ENCODE results near the gene BLOC1S3.
"Not testable (repeated sequence)": the region's sequence is repeated elsewhere in the genome, so short reads cannot be mapped to it uniquely, and the experiment has no call there.

The BLOC1S3 gene

DNA sequence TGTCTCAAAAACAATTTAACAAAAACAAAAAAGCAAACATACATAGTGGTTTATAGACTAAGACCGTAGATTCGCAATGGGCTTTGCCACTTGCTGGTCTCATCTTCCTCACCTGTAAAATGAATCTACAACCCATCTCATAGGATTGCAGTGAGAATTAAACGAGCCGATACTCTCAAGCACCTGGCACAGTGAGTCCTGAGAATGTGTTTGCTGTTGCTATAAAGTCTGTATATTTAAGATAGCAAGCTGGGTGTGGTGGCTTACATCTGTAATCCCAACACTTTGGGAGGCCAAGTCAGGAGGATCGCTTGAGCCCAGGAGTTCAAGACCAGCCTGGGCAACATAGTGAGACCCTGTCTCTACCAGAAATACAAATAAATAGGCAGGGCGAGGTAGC, 44.1 kb downstream of the BLOC1S3 start:
- no peak for DNase-seq (ENCODE audit: low read depth in 1 of 2, low spot score in 1 of 2)

DNA sequence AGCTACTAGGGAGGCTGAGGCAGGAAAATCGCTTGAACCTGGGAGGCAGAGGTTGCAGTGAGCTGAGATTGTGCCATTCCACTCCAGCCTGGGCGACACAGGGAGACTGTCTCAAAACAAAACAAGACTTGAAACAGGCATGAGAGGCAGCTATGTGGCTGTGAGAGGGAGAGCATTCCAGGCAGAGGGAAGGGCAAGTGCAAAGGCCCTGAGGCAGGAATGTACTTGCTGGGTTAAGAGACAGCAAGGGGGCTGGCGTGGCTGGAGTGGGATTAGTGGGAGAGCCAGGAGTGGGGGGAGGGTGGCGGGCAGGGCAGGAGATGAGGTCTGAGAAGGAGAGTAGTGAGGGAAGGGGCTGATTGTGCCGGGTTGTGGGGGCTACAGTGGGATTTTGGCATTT, 45.3 kb downstream of the BLOC1S3 start:
- no peak for DNase-seq (ENCODE audit: low read depth in 1 of 2, low spot score in 1 of 2)

DNA sequence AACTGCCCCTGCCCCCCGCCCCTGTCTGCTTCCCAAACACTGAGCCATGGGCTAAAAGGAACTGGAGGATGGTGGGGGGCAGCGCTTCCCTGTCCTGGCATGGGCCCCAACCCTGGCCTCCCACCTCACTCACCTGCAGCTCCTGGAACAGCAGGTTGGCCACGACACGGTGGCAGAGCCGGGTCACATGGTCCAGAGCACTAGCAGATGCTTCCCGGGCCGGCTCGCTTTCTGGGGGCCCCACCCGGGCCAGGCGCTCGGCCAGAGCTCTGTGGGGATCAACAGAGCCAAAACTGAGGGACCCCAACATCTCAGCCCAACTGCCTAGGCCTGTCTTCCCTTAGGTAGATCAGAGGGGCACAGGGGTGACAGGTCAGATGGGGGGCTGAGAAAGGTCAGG, 46.1 kb downstream of the BLOC1S3 start:
- DNase-seq (ENCODE audit: low read depth in 1 of 2, low spot score in 1 of 2), result no peak

DNA sequence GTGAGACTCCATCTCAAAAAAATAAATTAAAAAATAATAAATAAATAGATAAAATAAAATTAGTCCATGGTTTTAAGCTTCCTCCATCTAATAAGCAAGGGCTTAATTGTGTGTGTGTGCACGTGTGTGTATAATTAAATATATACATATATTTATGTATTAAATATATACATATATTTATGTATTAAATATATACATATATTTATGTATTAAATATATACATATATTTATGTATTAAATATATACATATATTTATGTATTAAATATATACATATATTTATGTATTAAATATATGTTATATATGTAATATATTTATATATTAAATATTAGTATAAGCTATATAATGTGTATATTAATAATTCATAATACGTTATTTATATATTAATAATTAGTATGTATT, 50.5 kb downstream of the BLOC1S3 start:
- DNase-seq (ENCODE audit: low read depth in 1 of 2, low spot score in 1 of 2), result not testable (repeated sequence)

Measured in activated CD4-positive, alpha-beta T cell treated with anti-CD3 and anti-CD28 coated beads, Interleukin-2, amount 50 U/mL, for 24 hours (primary cell).